GM12874 (cell line): ENCODE data around the gene NRG2.

Experiments
- TF ChIP-seq, protein P1 (sequence below): IDR thresholded peaks from 2 replicates; pipeline ENCODE4 v1.5.1; 2011; ENCODE audit warnings: low read depth, mild to moderate bottlenecking, control low read depth, low read length, moderate library complexity; ENCODE audit not compliant: insufficient read depth

Gene NRG2

GRCh38 chr5:139964266-139964993 is 78.7 kb downstream of the NRG2 start:
- TF ChIP-seq, protein P1, sequence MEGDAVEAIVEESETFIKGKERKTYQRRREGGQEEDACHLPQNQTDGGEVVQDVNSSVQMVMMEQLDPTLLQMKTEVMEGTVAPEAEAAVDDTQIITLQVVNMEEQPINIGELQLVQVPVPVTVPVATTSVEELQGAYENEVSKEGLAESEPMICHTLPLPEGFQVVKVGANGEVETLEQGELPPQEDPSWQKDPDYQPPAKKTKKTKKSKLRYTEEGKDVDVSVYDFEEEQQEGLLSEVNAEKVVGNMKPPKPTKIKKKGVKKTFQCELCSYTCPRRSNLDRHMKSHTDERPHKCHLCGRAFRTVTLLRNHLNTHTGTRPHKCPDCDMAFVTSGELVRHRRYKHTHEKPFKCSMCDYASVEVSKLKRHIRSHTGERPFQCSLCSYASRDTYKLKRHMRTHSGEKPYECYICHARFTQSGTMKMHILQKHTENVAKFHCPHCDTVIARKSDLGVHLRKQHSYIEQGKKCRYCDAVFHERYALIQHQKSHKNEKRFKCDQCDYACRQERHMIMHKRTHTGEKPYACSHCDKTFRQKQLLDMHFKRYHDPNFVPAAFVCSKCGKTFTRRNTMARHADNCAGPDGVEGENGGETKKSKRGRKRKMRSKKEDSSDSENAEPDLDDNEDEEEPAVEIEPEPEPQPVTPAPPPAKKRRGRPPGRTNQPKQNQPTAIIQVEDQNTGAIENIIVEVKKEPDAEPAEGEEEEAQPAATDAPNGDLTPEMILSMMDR = no peak

- TF ChIP-seq, protein P1 = no peak
Observed at GRCh38 chr5:139962445-139962844, 80.7 kb downstream of the NRG2 start.

DNA sequence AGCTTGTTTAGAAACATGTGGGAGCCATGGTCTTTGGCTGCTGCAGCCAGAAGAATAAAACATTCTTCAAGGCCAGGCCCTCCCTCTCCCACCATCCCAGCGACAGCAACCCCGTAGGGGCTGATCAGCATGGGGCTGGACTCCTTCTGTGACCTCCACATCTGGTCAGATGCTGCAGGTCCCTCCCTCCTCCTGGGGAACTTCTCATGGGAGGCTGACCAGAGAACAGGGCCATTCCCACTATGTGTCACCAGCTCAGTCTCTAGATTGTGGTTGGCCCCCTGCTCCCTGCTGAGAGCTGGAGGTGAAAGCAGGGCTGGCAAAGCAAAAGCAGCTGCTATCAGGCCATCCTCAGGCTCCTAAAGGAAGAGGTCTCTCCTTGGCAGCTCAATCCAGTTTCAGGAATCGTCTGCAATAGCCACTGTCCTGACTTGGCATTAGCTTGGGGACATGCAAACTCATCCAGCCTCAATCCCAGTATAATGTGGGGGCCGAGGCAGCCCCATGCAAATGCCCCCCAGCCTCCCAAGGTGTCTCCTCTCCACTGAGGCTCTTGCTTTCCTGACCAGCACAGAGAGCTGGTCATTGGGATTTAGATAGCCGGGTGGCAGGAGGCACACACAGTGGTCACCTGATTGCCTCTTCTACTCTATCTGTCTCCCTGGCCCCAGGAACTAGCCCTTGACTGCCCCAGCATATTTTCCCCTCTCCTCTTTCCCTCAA is 81.5 kb downstream of the NRG2 start:
- TF ChIP-seq, protein P1 = no peak

DNA sequence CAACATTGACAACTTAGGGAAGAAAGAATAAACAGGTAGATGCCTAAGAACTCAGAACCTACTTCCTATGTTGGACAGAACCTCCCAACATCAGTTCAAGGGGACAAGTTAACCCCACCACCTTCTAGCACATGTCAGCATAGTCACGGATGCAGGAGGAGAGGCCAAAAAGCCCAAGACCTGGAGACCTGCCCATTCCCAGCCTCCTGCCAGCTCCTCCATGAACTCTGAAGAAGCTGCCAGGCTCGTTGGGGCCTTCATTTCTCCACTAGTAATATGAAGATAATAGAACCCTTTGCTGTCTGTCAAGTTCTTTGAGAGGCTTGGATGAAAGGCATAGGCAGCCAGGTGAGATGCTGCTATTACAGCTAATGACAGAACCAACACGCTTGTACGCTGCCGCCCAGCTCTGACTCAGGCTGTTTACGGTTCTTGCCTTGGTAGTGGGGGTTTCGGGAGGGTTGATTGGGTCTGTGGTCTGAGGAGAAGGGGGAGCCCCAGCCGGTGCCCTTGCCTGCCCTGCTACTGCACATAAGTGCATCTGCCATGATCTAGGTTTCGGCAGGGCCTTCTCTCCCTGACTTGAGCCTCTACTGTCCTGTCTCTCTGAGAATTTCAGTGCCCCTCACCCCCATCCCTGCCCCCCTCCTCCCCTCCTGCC is 82.2 kb downstream of the NRG2 start:
- TF ChIP-seq, protein P1 = no peak

- TF ChIP-seq, protein P1 = no peak
Observed at GRCh38 chr5:139958432-139959148, 84.5 kb downstream of the NRG2 start.

DNA sequence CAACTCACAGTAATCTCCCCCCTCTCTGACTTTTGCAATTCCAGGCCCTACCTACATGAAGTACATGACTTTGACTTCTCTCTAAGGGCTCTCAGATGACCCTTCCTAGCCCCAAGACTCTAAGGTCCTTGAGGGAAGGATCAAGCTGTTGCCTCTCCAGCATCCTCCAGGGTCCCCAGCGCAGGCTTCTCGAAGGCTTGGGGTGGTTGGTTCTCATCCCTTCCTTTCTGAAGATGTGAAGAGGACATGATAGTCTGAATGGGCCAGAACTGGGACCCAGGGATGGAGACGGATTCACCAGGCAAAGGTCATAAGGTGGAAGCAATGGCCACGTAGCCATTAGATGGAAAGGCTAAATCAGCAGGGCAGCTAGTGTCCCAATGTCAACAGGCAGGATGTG is 86.8 kb downstream of the NRG2 start:
- TF ChIP-seq, protein P1 = no peak
